Neural crest cell (in vitro differentiated cells): ENCODE data around the gene GPSM1. TPM values are rescaled to one million over a fixed set of nuclear protein-coding genes. Genes with fewer than 3 reads are reported as not detected.

ENCODE experiments used
- DNase-seq: peaks from one replicate; pipeline ENCODE4 v3.0.0; 2021; ENCODE audit warnings: low read depth, mixed read lengths, low spot score
- H3K27ac Mint-ChIP-seq: one replicate; pipeline ENCODE4 v1.8.0; 2021; ENCODE audit warnings: mild to moderate bottlenecking, mixed read lengths; ENCODE audit not compliant: unreplicated experiment
- H3K27me3 Mint-ChIP-seq: 2 replicates; pipeline ENCODE4 v1.8.0; 2021; ENCODE audit warnings: low read depth, mild to moderate bottlenecking, mixed read lengths
- H3K36me3 Mint-ChIP-seq: 2 replicates; pipeline ENCODE4 v1.8.0; 2021; ENCODE audit warnings: low read depth, mild to moderate bottlenecking, mixed read lengths
- H3K4me1 Mint-ChIP-seq: 2 replicates; pipeline ENCODE4 v1.8.0; 2021; ENCODE audit warnings: mixed read lengths
- H3K4me3 Mint-ChIP-seq: one replicate; pipeline ENCODE4 v1.8.0; 2021; ENCODE audit warnings: mild to moderate bottlenecking, mixed read lengths
- H3K9me3 Mint-ChIP-seq: 2 replicates; pipeline ENCODE4 v1.8.0; 2021; ENCODE audit warnings: mixed read lengths
- total RNA-seq: library from RNA; stranded (reverse); gene quantifications from 2 replicates; pipeline ENCODE4 v1.2.1, GENCODE V29; 2021
- TF ChIP-seq, protein P1 (sequence below): fragments of 200-600 bp; sonication (generic); conservative IDR thresholded peaks from 2 replicates; pipeline ENCODE4 v1.5.0; 2021; ENCODE audit warnings: antibody characterized with exemption, mild to moderate bottlenecking

The GPSM1 gene
- total RNA-seq, 1 donor from 2014 or later: 56.7 TPM

DNA sequence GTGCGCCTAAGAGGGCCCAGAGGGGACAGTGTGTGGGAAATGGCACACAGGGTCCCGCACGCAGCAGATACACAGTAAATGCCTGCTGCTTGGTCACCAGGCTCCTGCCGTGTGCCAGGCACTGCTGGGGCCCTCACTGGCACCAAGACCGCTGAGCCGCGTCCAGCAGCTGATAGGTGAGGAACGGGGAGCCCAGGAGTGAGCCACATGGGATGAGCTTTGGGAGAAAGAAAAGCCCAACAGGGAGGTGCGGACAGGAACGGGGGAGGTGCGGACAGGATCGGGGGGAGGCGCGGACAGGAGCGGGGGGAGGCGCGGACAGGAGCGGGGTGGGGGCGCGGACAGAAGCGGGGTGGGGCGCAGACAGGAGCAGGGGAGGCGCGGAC lies 16.5 kb downstream of the GPSM1 start:
- no peak for DNase-seq
- Mint-ChIP-seq H3K4me1 (peaks cover 31% of the 10 kb centered on the region), H3K9me3 (no peaks in the 10 kb centered on the region), H3K27ac (no peak overlapping the region), H3K36me3 (no peaks in the 10 kb centered on the region), H3K27me3 (peaks cover 5% of the 10 kb centered on the region), H3K4me3 (peak overlapping the region; percentile 41)
- TF ChIP-seq, protein P1, sequence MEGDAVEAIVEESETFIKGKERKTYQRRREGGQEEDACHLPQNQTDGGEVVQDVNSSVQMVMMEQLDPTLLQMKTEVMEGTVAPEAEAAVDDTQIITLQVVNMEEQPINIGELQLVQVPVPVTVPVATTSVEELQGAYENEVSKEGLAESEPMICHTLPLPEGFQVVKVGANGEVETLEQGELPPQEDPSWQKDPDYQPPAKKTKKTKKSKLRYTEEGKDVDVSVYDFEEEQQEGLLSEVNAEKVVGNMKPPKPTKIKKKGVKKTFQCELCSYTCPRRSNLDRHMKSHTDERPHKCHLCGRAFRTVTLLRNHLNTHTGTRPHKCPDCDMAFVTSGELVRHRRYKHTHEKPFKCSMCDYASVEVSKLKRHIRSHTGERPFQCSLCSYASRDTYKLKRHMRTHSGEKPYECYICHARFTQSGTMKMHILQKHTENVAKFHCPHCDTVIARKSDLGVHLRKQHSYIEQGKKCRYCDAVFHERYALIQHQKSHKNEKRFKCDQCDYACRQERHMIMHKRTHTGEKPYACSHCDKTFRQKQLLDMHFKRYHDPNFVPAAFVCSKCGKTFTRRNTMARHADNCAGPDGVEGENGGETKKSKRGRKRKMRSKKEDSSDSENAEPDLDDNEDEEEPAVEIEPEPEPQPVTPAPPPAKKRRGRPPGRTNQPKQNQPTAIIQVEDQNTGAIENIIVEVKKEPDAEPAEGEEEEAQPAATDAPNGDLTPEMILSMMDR: no peak

DNA sequence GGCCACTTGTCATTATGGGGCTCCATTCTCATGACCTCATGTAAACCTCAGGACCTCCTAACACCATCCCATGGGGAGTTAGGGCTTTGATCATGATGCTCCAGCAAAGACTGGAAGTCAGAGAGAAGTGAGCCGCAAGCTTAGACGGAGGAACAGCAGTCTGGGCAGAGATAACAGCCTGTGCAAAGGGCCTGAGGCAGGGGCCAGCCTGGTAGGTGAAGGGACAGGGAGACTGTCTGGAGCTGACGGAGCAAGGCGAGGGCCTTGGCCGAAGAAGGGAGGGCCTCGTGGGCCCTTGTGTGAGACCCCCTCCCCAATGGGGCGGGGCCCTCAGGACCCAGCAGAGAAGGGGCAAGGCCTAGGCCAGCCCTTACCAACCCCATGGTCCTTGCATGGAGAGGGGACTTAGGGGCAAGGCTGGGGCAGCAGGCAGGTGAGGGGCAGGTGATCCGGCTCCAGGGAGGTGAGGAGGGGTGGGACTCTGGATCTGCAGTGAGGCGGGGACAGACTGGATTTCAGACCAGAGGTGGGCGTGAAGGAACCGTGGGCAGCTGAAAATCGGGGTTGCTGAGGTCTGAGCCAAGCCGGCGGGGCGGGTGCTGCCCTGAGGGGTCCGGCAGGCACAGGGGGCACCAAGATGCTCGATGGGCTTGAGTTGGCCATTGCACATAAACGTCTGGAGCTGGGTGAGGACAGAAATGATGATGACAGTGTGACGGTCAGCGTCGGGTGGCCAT lies 17.4 kb downstream of the GPSM1 start:
- peaks cover 25% of the 10 kb centered on the region for H3K4me1 Mint-ChIP-seq
- H3K9me3 Mint-ChIP-seq: no peaks in the 10 kb centered on the region
- peak overlapping the region; percentile 91 for H3K27ac Mint-ChIP-seq
- peak overlapping the region; percentile 75 for H3K4me3 Mint-ChIP-seq
- TF ChIP-seq, protein P1: no peak
- no peak for DNase-seq
- H3K27me3 Mint-ChIP-seq: peaks cover 5% of the 10 kb centered on the region
- no peaks in the 10 kb centered on the region for H3K36me3 Mint-ChIP-seq

DNA sequence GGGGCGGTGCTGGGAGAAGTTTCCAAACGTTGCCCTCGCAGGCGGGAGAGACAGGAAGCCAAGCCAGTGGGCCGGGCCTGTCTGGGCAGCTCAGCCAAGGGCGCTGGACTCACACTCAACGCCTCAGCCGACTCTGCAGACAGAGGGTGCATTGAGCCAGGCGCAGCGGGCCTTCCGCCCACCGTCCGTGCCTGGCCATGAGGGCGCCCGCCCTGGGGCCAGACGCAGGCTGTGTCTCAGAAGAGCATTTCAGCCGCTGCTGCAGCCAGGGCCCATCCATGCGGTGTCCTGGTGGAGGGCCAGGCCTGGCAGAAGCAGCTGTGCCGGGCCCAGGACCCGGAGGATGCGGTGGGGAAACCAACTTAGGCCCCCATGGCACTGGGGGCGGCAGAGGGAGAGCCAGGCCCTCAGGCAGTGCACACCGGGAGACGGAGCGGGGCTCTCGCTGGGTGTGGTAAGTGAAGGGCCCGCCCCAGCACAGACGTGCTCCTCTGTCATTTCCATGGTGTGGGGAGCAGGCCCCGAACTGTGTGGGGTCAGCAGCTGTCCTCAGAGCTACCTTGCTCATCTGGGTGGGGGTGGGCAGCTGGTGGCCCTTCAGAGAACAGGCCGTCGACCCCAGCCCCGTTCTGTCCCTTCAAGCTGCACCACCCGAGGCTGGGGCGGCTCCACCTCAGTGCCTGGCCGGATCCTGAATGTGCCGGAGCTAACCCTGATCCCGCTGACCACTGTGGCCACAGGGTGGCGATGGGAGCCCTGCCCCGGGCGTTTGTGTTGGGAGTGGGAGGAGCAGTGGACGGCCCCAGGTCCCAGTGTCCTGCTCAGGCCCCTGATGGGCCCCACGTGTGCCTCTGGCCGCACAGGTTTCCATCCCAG lies 18.2 kb downstream of the GPSM1 start:
- Mint-ChIP-seq H3K27me3 (peaks cover 5% of the 10 kb centered on the region), H3K36me3 (no peaks in the 10 kb centered on the region), H3K27ac (peak overlapping the region; percentile 91), H3K9me3 (no peaks in the 10 kb centered on the region), H3K4me1 (peaks cover 25% of the 10 kb centered on the region), H3K4me3 (peak overlapping the region; percentile 75)
- TF ChIP-seq, protein P1: peak; percentile 55
- peak; percentile 67 for DNase-seq

DNA sequence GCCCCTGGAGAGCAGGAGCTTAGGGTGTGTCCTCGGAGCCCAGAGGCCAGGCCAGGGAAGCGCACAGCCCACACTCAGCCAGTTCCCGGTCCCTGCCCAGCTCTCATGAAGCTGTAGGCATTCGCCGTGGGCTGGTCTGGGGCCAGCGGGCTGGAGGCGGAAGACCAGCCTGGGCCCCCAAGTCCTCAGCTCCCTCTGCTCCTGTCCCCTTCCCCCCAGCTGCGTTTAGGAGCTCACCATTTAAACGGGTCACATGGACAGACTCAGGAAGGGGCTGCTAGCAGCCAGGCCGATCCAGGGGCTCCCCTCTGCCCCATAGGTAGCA lies 18.8 kb downstream of the GPSM1 start:
- Mint-ChIP-seq H3K4me3 (peak overlapping the region; percentile 49), H3K4me1 (peaks cover 25% of the 10 kb centered on the region)

DNA sequence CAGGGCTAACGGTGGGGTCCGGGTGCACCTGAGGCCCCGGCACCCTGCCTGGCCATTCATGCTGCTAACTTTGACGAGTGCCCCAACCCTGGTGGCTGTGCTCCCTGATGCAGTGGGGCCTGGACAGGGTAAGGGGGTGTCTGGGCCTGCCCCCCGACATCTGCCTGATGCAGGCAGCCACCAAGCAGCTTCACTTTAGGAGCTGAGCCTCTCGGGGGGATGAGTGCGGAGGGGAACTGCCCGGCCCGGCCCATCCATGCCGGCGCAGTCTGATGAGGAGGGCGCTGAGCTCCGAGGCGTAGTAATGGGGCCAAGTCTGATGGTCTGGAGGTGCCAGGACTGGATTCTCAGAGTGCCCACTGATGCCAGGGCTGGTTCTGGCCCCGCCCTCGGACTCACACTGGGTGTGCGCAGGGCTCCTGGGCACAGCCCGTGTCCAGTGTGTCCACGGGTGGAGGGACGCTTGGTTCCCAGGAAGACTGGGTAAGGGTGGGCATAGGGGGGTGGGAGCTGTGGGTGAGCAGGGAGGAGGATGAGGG lies 19.7 kb downstream of the GPSM1 start:
- Mint-ChIP-seq H3K27ac (no peak overlapping the region), H3K4me3 (no peak overlapping the region)
- TF ChIP-seq, protein P1: no peak

More for the DNA sequence above, 18.8 kb downstream of the GPSM1 start:
- H3K36me3 Mint-ChIP-seq: no peaks in the 10 kb centered on the region
- TF ChIP-seq, protein P1: no peak
- DNase-seq: no peak
- H3K27ac Mint-ChIP-seq: no peak overlapping the region
- peaks cover 5% of the 10 kb centered on the region for H3K27me3 Mint-ChIP-seq
- no peaks in the 10 kb centered on the region for H3K9me3 Mint-ChIP-seq

More for the DNA sequence above, 19.7 kb downstream of the GPSM1 start:
- no peaks in the 10 kb centered on the region for H3K36me3 Mint-ChIP-seq
- H3K9me3 Mint-ChIP-seq: no peaks in the 10 kb centered on the region
- peaks cover 5% of the 10 kb centered on the region for H3K27me3 Mint-ChIP-seq
- no peak for DNase-seq
- peaks cover 22% of the 10 kb centered on the region for H3K4me1 Mint-ChIP-seq
